PC-3 (cell line): Measurements from ENCODE around the gene BAIAP3. TPM values are rescaled to one million over a fixed set of nuclear protein-coding genes. Genes with fewer than 3 reads are reported as not detected.

Experiments used
- ATAC-seq: fragments of 200-7000 bp; cut with Tn5 transposase; 2 replicates; pipeline ENCODE4 v1.9.1; 2020; ENCODE audit warnings: mild to moderate bottlenecking, moderate library complexity
- BruUV-seq: library from RNA; stranded (reverse); fragments of 400-500 nt; replicated peaks from 2 replicates; lab custom pipeline; 2021; lab: Mats Ljungman, UMichigan
- CTCF ChIA-PET: fragments of 300-600 bp; sonication (Branson Sonifier 250); formaldehyde crosslinking; loops from one replicate; lab custom pipeline; 2022; ENCODE audit warnings: antibody characterized with exemption; lab: Charles Lee
- POLR2A ChIA-PET: fragments of 300-600 bp; sonication (Branson Sonifier 250); formaldehyde crosslinking; loops from one replicate; lab custom pipeline; 2022; ENCODE audit warnings: antibody characterized with exemption; ENCODE audit not compliant: unreplicated experiment; lab: Charles Lee
- DNase-seq: peaks from one replicate; pipeline ENCODE4 v3.0.0-alpha.2; 2015
- H2AFZ ChIP-seq: fragments of 300-600 bp; sonication (generic); 2 replicates; pipeline ENCODE4 v1.6.0; 2016; ENCODE audit warnings: antibody characterized with exemption, low read length
- H3F3A ChIP-seq: fragments of 300-600 bp; sonication (generic); one replicate; pipeline ENCODE4 v1.6.0; 2017; ENCODE audit warnings: antibody characterized with exemption, low read length, control low read depth, mild to moderate bottlenecking; ENCODE audit not compliant: unreplicated experiment
- H3K27ac ChIP-seq: fragments of 300-600 bp; sonication (generic); 2 replicates; pipeline ENCODE4 v1.5.1; 2016; ENCODE audit warnings: mild to moderate bottlenecking, low read length
- H3K27me3 ChIP-seq: fragments of 300-600 bp; sonication (generic); 2 replicates; pipeline ENCODE4 v1.6.1; 2016; ENCODE audit warnings: low read length, mixed read lengths
- H3K36me3 ChIP-seq: fragments of 300-600 bp; sonication (generic); 2 replicates; pipeline ENCODE4 v1.6.1; 2016; ENCODE audit warnings: low read depth, mixed run types, low read length, mixed read lengths
- H3K4me1 ChIP-seq: fragments of 300-600 bp; sonication (generic); 2 replicates; pipeline ENCODE4 v1.5.1; 2016; ENCODE audit warnings: low read length; ENCODE audit not compliant: insufficient read depth
- H3K4me2 ChIP-seq: fragments of 300-600 bp; sonication (generic); 2 replicates; pipeline ENCODE4 v1.6.0; 2016; ENCODE audit warnings: low read length
- H3K4me3 ChIP-seq: fragments of 300-600 bp; sonication (generic); 2 replicates; pipeline ENCODE4 v1.5.1; 2016; ENCODE audit warnings: mild to moderate bottlenecking, low read length, mixed read lengths
- H3K79me2 ChIP-seq: fragments of 300-600 bp; sonication (generic); 2 replicates; pipeline ENCODE4 v1.6.1; 2017; ENCODE audit warnings: low read length, mixed read lengths
- H3K9ac ChIP-seq: fragments of 300-600 bp; sonication (generic); 2 replicates; pipeline ENCODE4 v1.6.0; 2016; ENCODE audit warnings: mild to moderate bottlenecking, low read length
- H3K9me2 ChIP-seq: fragments of 300-600 bp; sonication (generic); replicated peaks from 2 replicates; pipeline ENCODE4 v1.6.1; 2016; ENCODE audit warnings: mixed run types, low read length, mixed read lengths
- H3K9me3 ChIP-seq: fragments of 300-600 bp; sonication (generic); 2 replicates; pipeline ENCODE4 v1.6.1; 2016; ENCODE audit warnings: low read length, mixed read lengths
- H4K20me1 ChIP-seq: fragments of 300-600 bp; sonication (generic); 2 replicates; pipeline ENCODE4 v1.6.1; 2016; ENCODE audit warnings: low read length, mixed read lengths
- CTCF ChIP-seq: fragments of 300-600 bp; sonication (generic); conservative IDR thresholded peaks from 2 replicates; pipeline ENCODE4 v1.5.1; 2017; ENCODE audit warnings: antibody characterized with exemption, low read depth, mild to moderate bottlenecking, low read length
- EZH2 ChIP-seq: fragments of 300-600 bp; sonication (generic); IDR thresholded peaks from one replicate; pipeline ENCODE4 v1.6.1; 2017; ENCODE audit warnings: antibody characterized with exemption, mild to moderate bottlenecking, low read length; ENCODE audit not compliant: unreplicated experiment
- EZH2phosphoT487 ChIP-seq: fragments of 300-600 bp; sonication (generic); IDR thresholded peaks from 2 replicates; pipeline ENCODE4 v1.6.1; 2018; ENCODE audit warnings: mild to moderate bottlenecking, antibody characterized with exemption, low read length, borderline replicate concordance
- intact Hi-C: fragments of 100-400 bp; cut with micrococcal nuclease; formaldehyde crosslinking; loops from 2 replicates; pipeline ENCODE4 v1.9.0; 2023
- total RNA-seq: library from RNA; depleted of rRNA; stranded (reverse); fragments of >200 nt; gene quantifications from 2 replicates; pipeline ENCODE4 v1.2.3, GENCODE V29; 2014

BAIAP3 gene
- total RNA-seq, 1 experiment from 2014 or later, result 13.1 TPM

- no peak for ATAC-seq
These were observed 37.9 kb downstream of the BAIAP3 start for GRCh38 chr16:1371054-1371978.

GRCh38 chr16:1372292-1372950 is 39.0 kb downstream of the BAIAP3 start:
- Histone ChIP-seq H3F3A (no peaks in the 10 kb centered on the region), H3K36me3 (no peaks in the 10 kb centered on the region), H3K27me3 (no peaks in the 10 kb centered on the region), H3K9me2 (no peaks in the 10 kb centered on the region), H3K27ac (no peak overlapping the region), H4K20me1 (peaks cover 1% of the 10 kb centered on the region; the same call in 1 of the 2 replicates), H3K9me3 (no peaks in the 10 kb centered on the region), H3K4me1 (peaks cover 3% of the 10 kb centered on the region), H3K79me2 (peaks cover 28% of the 10 kb centered on the region), H2AFZ (no peak overlapping the region), H3K4me2 (no peak overlapping the region), H3K4me3 (no peak overlapping the region), H3K9ac (no peak overlapping the region)
- ChIA-PET POLR2A (no interaction called here), CTCF (no interaction called here)
- no peak for DNase-seq
- ATAC-seq, result no peak
- TF ChIP-seq EZH2phosphoT487 (no peak), CTCF (no peak), EZH2 (no peak)
- no TSS peak for BruUV-seq
- intact Hi-C loops, result no loop called here

More at GRCh38 chr16:1371054-1371978, 37.9 kb downstream of the BAIAP3 start:
- Histone ChIP-seq H3K4me1 (no peaks in the 10 kb centered on the region), H2AFZ (no peak overlapping the region), H3K27me3 (no peaks in the 10 kb centered on the region), H4K20me1 (no peaks in the 10 kb centered on the region), H3K4me3 (no peak overlapping the region), H3K27ac (no peak overlapping the region), H3K36me3 (no peaks in the 10 kb centered on the region), H3K9ac (no peak overlapping the region), H3K79me2 (peaks cover 17% of the 10 kb centered on the region), H3K9me2 (no peaks in the 10 kb centered on the region), H3F3A (no peaks in the 10 kb centered on the region), H3K4me2 (no peak overlapping the region), H3K9me3 (no peaks in the 10 kb centered on the region)
- TF ChIP-seq CTCF, result no peak
- no peak for TF ChIP-seq EZH2
- TF ChIP-seq EZH2phosphoT487, result no peak
- no peak for DNase-seq
- no TSS peak for BruUV-seq
- ChIA-PET POLR2A (no interaction called here), CTCF (no interaction called here)
- intact Hi-C loops, result no loop called here
